ENCODE data around the gene PAQR9. TPM values are rescaled to one million over a fixed set of nuclear protein-coding genes. Genes with fewer than 3 reads are reported as not detected.

The PAQR9 gene
- total RNA-seq, 3 donors from 2014 or later (not counting 1 experiment from before 2014, with no cell fraction given), result not detected

DNA sequence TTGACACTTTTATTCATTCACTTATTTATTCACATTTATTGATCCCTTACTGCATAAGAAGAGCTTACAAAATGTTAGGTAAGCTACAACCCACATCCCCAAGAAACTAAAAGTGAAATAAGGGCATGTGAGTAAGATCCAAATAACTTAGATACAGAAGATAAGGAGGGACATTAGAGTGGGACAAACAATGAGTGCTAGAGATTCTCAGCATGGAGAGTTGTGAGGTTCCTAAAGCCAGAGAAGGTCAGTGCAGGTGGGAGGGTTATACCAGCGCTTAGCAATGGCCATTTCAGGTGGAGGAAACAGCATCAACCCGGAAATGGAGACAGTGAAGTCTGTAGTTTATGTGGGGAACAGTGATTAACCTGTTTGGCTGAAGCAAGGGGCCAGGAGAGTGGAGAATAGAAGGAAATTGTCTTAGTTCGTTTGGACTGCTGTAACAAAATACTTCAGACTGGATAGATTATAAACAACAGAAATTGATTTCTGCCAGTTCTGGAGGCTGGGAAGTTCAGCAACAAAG lies 49.1 kb downstream of the PAQR9 start:
- WGBS (ENCODE audit: insufficient coverage), result 77% methylated on average over 3 of the region's 3 CpGs
- H3K9me3 ChIP-seq (ENCODE audit: control insufficient read depth, insufficient read depth, low read length), result no peaks in the 10 kb centered on the region
- Mint-ChIP-seq H3K27ac (no peak overlapping the region), H3K4me1 (no peaks in the 10 kb centered on the region), H3K9me3 (no peaks in the 10 kb centered on the region), H3K36me3 (no peaks in the 10 kb centered on the region), H3K4me3 (no peak overlapping the region), H3K27me3 (ENCODE audit: low read depth in 2 of 2) (peaks cover 23 to 42% of the 10 kb centered on the region in 2 donors)
- peaks cover 6% of the 10 kb centered on the region for H3K27me3 ChIP-seq (ENCODE audit: control insufficient read depth, insufficient read depth, low read length)
- no peaks in the 10 kb centered on the region for H3K4me1 ChIP-seq (ENCODE audit: control insufficient read depth, insufficient read depth, low read length)
- no peak overlapping the region for H3K27ac ChIP-seq (ENCODE audit: low read length)
- TF ChIP-seq, protein P1, sequence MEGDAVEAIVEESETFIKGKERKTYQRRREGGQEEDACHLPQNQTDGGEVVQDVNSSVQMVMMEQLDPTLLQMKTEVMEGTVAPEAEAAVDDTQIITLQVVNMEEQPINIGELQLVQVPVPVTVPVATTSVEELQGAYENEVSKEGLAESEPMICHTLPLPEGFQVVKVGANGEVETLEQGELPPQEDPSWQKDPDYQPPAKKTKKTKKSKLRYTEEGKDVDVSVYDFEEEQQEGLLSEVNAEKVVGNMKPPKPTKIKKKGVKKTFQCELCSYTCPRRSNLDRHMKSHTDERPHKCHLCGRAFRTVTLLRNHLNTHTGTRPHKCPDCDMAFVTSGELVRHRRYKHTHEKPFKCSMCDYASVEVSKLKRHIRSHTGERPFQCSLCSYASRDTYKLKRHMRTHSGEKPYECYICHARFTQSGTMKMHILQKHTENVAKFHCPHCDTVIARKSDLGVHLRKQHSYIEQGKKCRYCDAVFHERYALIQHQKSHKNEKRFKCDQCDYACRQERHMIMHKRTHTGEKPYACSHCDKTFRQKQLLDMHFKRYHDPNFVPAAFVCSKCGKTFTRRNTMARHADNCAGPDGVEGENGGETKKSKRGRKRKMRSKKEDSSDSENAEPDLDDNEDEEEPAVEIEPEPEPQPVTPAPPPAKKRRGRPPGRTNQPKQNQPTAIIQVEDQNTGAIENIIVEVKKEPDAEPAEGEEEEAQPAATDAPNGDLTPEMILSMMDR (IDR thresholded peaks at IDR 0.05), result no peak
- no peak overlapping the region for H3K4me3 ChIP-seq (ENCODE audit: low read length)
- ATAC-seq (no peak), DNase-seq (no peak)
- intact Hi-C loops (cut with micrococcal nuclease), result no loop called here
- no peaks in the 10 kb centered on the region for H3K36me3 ChIP-seq (ENCODE audit: control insufficient read depth, insufficient read depth, low read length)

DNA sequence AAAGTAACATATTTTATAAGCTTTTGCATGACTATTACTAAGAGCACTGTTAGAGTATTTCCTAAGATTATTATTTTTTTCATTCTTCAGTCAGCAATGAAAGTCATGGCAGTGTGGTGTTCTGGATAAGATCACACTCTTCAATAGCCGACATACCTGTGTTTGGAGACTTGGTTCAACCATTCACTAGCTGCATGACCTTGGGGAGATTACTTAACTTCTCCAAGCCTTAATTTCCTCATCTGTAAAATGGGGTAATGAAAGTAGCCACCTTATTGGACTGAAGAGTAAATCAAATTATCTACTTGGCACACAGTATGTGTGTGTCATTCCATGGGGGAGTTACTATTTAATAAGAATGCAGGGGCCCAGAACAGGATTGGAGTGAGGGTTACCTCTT lies 50.0 kb downstream of the PAQR9 start:
- no peaks in the 10 kb centered on the region for H3K36me3 ChIP-seq (ENCODE audit: control insufficient read depth, insufficient read depth, low read length)
- ATAC-seq, result no peak
- peaks cover 6% of the 10 kb centered on the region for H3K27me3 ChIP-seq (ENCODE audit: control insufficient read depth, insufficient read depth, low read length)
- H3K4me1 ChIP-seq (ENCODE audit: control insufficient read depth, insufficient read depth, low read length), result no peaks in the 10 kb centered on the region
- H3K4me3 ChIP-seq (ENCODE audit: low read length), result no peak overlapping the region
- no peaks in the 10 kb centered on the region for H3K4me1 Mint-ChIP-seq
- H3K27ac ChIP-seq (ENCODE audit: low read length), result no peak overlapping the region
- H3K4me3 Mint-ChIP-seq, result no peak overlapping the region
- H3K27me3 Mint-ChIP-seq (ENCODE audit: low read depth in 2 of 2), result peaks cover 20 to 32% of the 10 kb centered on the region in 2 donors
- no peak overlapping the region for H3K27ac Mint-ChIP-seq
- WGBS (ENCODE audit: insufficient coverage), result no CpG with 5 or more reads among the region's 1 CpG
- intact Hi-C loops (cut with micrococcal nuclease), result no loop called here
- DNase-seq, result no peak
- no peaks in the 10 kb centered on the region for H3K9me3 Mint-ChIP-seq
- no peaks in the 10 kb centered on the region for H3K9me3 ChIP-seq (ENCODE audit: control insufficient read depth, insufficient read depth, low read length)
- H3K36me3 Mint-ChIP-seq, result no peaks in the 10 kb centered on the region
- TF ChIP-seq, protein P1 (IDR thresholded peaks at IDR 0.05), result no peak

DNA sequence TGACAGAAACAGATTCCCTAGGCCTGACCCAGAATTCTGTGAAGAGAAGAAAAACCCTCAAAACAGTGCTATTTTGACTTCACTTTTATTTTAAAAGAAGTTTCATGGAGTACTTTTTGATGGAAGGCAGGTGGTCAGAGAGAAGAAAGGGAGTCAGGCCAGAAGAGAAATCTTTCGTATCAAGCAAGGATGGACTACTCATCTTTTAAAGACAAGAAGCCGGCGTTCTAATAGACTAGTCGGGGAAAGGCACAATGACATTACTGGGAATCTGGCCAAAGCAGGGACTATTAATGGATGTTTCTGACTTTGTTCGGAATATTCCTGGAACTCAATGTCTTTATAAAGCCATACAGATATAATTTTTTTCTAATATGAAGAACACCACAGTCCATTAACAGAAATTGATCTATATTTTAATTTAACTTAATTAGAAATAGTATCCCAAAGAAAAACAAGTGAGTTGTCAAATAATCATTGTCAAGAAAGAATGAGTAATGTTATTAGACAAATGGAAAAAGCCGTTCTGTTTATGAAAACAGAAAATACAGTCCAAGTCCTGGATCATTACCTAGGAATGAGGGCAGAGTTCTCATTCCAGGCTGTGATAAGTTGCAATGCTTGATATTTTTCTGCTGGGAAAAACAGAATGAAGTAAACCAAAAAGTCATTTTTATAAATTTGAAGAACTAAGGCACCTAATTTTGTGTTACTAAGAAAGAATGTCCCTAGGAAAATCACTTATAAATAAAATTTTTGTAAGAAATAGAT lies 50.9 kb downstream of the PAQR9 start:
- peaks cover 6% of the 10 kb centered on the region for H3K27me3 ChIP-seq (ENCODE audit: control insufficient read depth, insufficient read depth, low read length)
- no peak for DNase-seq
- Mint-ChIP-seq H3K36me3 (no peaks in the 10 kb centered on the region), H3K4me3 (no peak overlapping the region), H3K27me3 (ENCODE audit: low read depth in 2 of 2) (peaks cover 24 to 31% of the 10 kb centered on the region in 2 donors), H3K27ac (no peak overlapping the region), H3K4me1 (no peaks in the 10 kb centered on the region), H3K9me3 (no peaks in the 10 kb centered on the region)
- intact Hi-C loops (cut with micrococcal nuclease), result no loop called here
- no peaks in the 10 kb centered on the region for H3K4me1 ChIP-seq (ENCODE audit: control insufficient read depth, insufficient read depth, low read length)
- 96% methylated on average over 5 of the region's 6 CpGs for WGBS (ENCODE audit: insufficient coverage)
- H3K36me3 ChIP-seq (ENCODE audit: control insufficient read depth, insufficient read depth, low read length), result no peaks in the 10 kb centered on the region
- H3K27ac ChIP-seq (ENCODE audit: low read length), result no peak overlapping the region
- ATAC-seq, result no peak
- TF ChIP-seq, protein P1 (IDR thresholded peaks at IDR 0.05), result no peak
- no peaks in the 10 kb centered on the region for H3K9me3 ChIP-seq (ENCODE audit: control insufficient read depth, insufficient read depth, low read length)
- no peak overlapping the region for H3K4me3 ChIP-seq (ENCODE audit: low read length)

Other genes with a start within 250 kb of the PAQR9 start
- 1 to 10 TPM in 1 of 3 donors, under 1 TPM in 2; 0.21 to 1.4 (median 0.43) TPM for gene TRPC1, start 239.6 kb downstream of the PAQR9 start, total RNA-seq
- gene PCOLCE2, start 74.6 kb downstream of the PAQR9 start, total RNA-seq, result not detected
- gene U2SURP, start 37.9 kb upstream of the PAQR9 start, total RNA-seq, result 100 to 1,000 TPM; 165 to 179 (median 172) TPM
- 100 to 1,000 TPM in 1 of 3 donors, 10 to 100 TPM in 2; 74.6 to 113 (median 95.4) TPM for gene CHST2, start 156.1 kb upstream of the PAQR9 start, total RNA-seq